Thyroid gland (tissue), 4 donors: ENCODE measurements around the gene ADAM33.

Experiments
- CTCF ChIP-seq, 6 experiments: fragments of 200-600 bp in 3 of 6; fragments of 450-650 bp in 3 of 6; sonication (generic) in 3 of 6; IDR thresholded peaks; one replicate each; pipeline ENCODE4 v1.5.1; 2016 to 2019; ENCODE audit warnings: antibody characterized with exemption in 6 of 6, mild to moderate bottlenecking in 2 of 6, inconsistent platforms in 1 of 6, moderate library complexity in 1 of 6
- POLR2A ChIP-seq, 2 donors: fragments of 450-650 bp; IDR thresholded peaks; one replicate each; pipeline ENCODE4 v1.6.1; 2017; ENCODE audit warnings: antibody characterized with exemption in 2 of 2, mild to moderate bottlenecking in 2 of 2, moderate library complexity in 1 of 2

DNA sequence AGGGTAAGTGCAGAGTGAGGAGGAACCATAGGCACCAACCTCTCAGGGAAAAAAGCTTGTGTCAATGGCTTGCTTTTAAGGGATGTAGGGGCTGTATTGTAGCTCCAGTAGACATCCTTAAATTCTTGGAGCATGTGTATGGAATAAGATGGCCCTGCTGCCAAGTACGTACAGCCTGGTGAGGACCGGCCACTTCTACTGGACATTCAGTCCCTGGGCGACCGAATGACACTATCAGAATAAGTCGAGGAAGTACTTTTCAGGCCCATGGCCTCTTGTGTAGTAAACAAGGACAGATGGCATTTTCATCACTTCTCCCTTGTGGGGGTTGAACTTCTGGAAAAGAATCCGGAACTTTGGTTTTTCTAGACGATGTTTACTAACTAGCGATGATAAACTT lies 51.4 kb downstream of the ADAM33 start:
- no peak for TF ChIP-seq CTCF (IDR thresholded peaks at IDR 0.05)
- no peak for TF ChIP-seq POLR2A (IDR thresholded peaks at IDR 0.05)
